ENCODE results near the gene NETO1. TPM values are rescaled to one million over a fixed set of nuclear protein-coding genes. Genes with fewer than 3 reads are reported as not detected.

The NETO1 gene
- total and polyA plus RNA-seq, 2 of the 13 experiments (the other 11 are each of a cell fraction or from before 2014, with no cell fraction given): not detected

DNA sequence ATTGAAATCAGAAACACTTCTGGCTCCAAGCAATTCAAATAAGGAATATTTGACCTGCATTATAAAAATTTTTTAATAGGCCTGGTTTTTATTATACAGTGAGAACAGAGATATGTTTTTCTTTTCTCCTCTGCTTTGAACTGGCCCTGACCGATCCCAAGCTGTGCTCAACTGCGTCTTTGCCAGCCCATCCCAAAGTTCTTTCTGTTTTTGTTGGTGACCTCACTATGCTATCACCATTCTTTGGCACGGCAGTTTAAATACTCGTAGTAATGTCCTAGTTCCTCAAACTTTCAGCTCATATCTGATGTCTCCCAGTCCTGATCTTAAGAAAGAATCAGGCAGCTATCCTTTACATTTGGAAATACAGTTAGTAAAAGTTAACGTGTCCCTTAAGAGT, 42.3 kb upstream of the NETO1 start:
- no TSS peak for BruUV-seq (replicated peaks)

More for the DNA sequence above, 42.3 kb upstream of the NETO1 start:
- POLR2A ChIA-PET: no interaction called here
- H3K27ac ChIP-seq (ENCODE audit: extremely low read length, insufficient read depth, low read length): no peak overlapping the region
- FAIRE-seq: no peak
- intact Hi-C loops (cut with micrococcal nuclease; ENCODE audit: unreplicated experiment): no loop called here
- H3K36me3 ChIP-seq (replicated peaks in 1 of 2; ENCODE audit: control insufficient read depth in 1 of 2, insufficient read depth in 2 of 2, low read length in 2 of 2): no peaks in the 10 kb centered on the region
- no peak for ATAC-seq
- no peaks in the 10 kb centered on the region for H3K79me2 ChIP-seq (ENCODE audit: insufficient read depth, low read length)
- no peaks in the 10 kb centered on the region for H3K4me1 ChIP-seq (ENCODE audit: insufficient read depth, low read length)
- in situ Hi-C loops (cut with HindIII; ENCODE audit: extremely low pct_ligation_motif_present, low pct_unique_long_range_greater_than_20kb): no loop called here
- CTCF ChIA-PET (ENCODE audit: low intra/inter-chr PET ratio, low total read pairs): no interaction called here
- no peaks in the 10 kb centered on the region for H4K20me1 ChIP-seq (ENCODE audit: insufficient read depth, low read length)
- no peaks in the 10 kb centered on the region; a peak in 1 of 5 replicates for H3K27me3 ChIP-seq (ENCODE audit: control insufficient read depth in 1 of 2, insufficient read depth in 2 of 2, low read length in 2 of 2)
- 9% methylated on average over 5 of the region's 5 CpGs for WGBS (ENCODE audit: low lambda C conversion rate)
- no peak overlapping the region for H3K4me3 ChIP-seq (replicated peaks in 1 of 3; ENCODE audit: insufficient read depth in 1 of 3, low read depth in 2 of 3, low read length in 3 of 3)
- DNase-seq (ENCODE audit: low spot score): no peak
- H3K9me3 ChIP-seq (ENCODE audit: low read length): no peaks in the 10 kb centered on the region
- H3K4me2 ChIP-seq (ENCODE audit: low read depth, low read length): no peak overlapping the region
- no peak overlapping the region for H3K9ac ChIP-seq (ENCODE audit: insufficient read depth, low read depth, low read length)
- TF ChIP-seq HES4 (CRISPR knock-in tag; IDR thresholded peaks at IDR 0.05; ENCODE audit: borderline replicate concordance) (no peak), ZBTB33 (CRISPR knock-in tag; IDR thresholded peaks at IDR 0.05) (no peak), ARID4A (CRISPR knock-in tag; IDR thresholded peaks at IDR 0.05; ENCODE audit: borderline replicate concordance) (no peak), HNRNPLL (IDR thresholded peaks at IDR 0.05; ENCODE audit: low read depth, low read length, poor library complexity, severe bottlenecking) (no peak), ZNF703 (CRISPR knock-in tag; IDR thresholded peaks at IDR 0.05; ENCODE audit: borderline replicate concordance) (no peak), ZNF317 (CRISPR knock-in tag; IDR thresholded peaks at IDR 0.05) (no peak)
- TF ChIP-seq, protein P1, sequence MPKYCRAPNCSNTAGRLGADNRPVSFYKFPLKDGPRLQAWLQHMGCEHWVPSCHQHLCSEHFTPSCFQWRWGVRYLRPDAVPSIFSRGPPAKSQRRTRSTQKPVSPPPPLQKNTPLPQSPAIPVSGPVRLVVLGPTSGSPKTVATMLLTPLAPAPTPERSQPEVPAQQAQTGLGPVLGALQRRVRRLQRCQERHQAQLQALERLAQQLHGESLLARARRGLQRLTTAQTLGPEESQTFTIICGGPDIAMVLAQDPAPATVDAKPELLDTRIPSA (CRISPR knock-in tag; IDR thresholded peaks at IDR 0.05; ENCODE audit: borderline replicate concordance): no peak
- TF ChIP-seq, protein P2, sequence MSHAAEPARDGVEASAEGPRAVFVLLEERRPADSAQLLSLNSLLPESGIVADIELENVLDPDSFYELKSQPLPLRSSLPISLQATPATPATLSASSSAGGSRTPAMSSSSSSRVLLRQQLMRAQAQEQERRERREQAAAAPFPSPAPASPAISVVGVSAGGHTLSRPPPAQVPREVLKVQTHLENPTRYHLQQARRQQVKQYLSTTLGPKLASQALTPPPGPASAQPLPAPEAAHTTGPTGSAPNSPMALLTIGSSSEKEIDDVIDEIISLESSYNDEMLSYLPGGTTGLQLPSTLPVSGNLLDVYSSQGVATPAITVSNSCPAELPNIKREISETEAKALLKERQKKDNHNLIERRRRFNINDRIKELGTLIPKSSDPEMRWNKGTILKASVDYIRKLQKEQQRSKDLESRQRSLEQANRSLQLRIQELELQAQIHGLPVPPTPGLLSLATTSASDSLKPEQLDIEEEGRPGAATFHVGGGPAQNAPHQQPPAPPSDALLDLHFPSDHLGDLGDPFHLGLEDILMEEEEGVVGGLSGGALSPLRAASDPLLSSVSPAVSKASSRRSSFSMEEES (CRISPR knock-in tag; IDR thresholded peaks at IDR 0.05): no peak
- no peak overlapping the region for H2AFZ ChIP-seq (ENCODE audit: low read length)

All from HepG2 (cell line).